HEK293 (cell line): ENCODE results near the gene SMIM1.

Experiments used
- BCL11A ChIP-seq: fragments of 450-650 bp; formaldehyde crosslinking; IDR thresholded peaks from 2 replicates; pipeline ENCODE4 v1.5.1; 2016; ENCODE audit warnings: low read depth, missing biosample characterization, missing genetic modification characterization
- FEZF1 ChIP-seq: fragments of 450-650 bp; formaldehyde crosslinking; IDR thresholded peaks from 2 replicates; pipeline ENCODE4 v1.5.1; 2016; ENCODE audit warnings: missing biosample characterization, missing genetic modification characterization
- KLF7 ChIP-seq: fragments of 450-650 bp; formaldehyde crosslinking; IDR thresholded peaks from 2 replicates; pipeline ENCODE4 v1.5.1; 2016; ENCODE audit warnings: missing biosample characterization, missing genetic modification characterization, borderline replicate concordance
- MYNN ChIP-seq: fragments of 450-650 bp; formaldehyde crosslinking; IDR thresholded peaks from 2 replicates; pipeline ENCODE4 v1.5.1; 2016; ENCODE audit warnings: missing biosample characterization, missing genetic modification characterization, borderline replicate concordance
- SP3 ChIP-seq: fragments of 450-650 bp; formaldehyde crosslinking; IDR thresholded peaks from 2 replicates; pipeline ENCODE4 v1.5.1; 2016; ENCODE audit warnings: missing biosample characterization, missing genetic modification characterization
- YY1 ChIP-seq: fragments of 450-650 bp; formaldehyde crosslinking; IDR thresholded peaks from 2 replicates; pipeline ENCODE4 v1.5.1; 2018; ENCODE audit warnings: missing biosample characterization, missing genetic modification characterization
- ZBTB8A ChIP-seq: fragments of 450-650 bp; formaldehyde crosslinking; IDR thresholded peaks from 2 replicates; pipeline ENCODE4 v1.5.1; 2016; ENCODE audit warnings: missing biosample characterization, missing genetic modification characterization
- ZFHX2 ChIP-seq: fragments of 450-650 bp; formaldehyde crosslinking; conservative IDR thresholded peaks from 2 replicates; pipeline ENCODE4 v1.5.1; 2016; ENCODE audit warnings: missing biosample characterization, missing genetic modification characterization
- ZFP69B ChIP-seq: fragments of 450-650 bp; formaldehyde crosslinking; IDR thresholded peaks from 2 replicates; pipeline ENCODE4 v1.5.1; 2016; ENCODE audit warnings: missing biosample characterization, missing genetic modification characterization
- ZNF10 ChIP-seq: fragments of 450-650 bp; formaldehyde crosslinking; IDR thresholded peaks from 2 replicates; pipeline ENCODE4 v1.5.1; 2017; ENCODE audit warnings: missing biosample characterization, missing genetic modification characterization
- ZNF146 ChIP-seq: fragments of 450-650 bp; formaldehyde crosslinking; IDR thresholded peaks from 2 replicates; pipeline ENCODE4 v1.5.1; 2016; ENCODE audit warnings: missing biosample characterization, missing genetic modification characterization
- ZNF23 ChIP-seq: fragments of 450-650 bp; formaldehyde crosslinking; IDR thresholded peaks from 2 replicates; pipeline ENCODE4 v1.5.1; 2016; ENCODE audit warnings: missing biosample characterization, missing genetic modification characterization, borderline replicate concordance
- ZNF37A ChIP-seq: fragments of 450-650 bp; IDR thresholded peaks from 2 replicates; pipeline ENCODE4 v1.5.1; 2018; ENCODE audit warnings: missing biosample characterization, missing genetic modification characterization
- ZNF404 ChIP-seq: fragments of 450-650 bp; formaldehyde crosslinking; IDR thresholded peaks from 2 replicates; pipeline ENCODE4 v1.5.1; 2017; ENCODE audit warnings: missing biosample characterization, missing genetic modification characterization
- ZNF596 ChIP-seq: fragments of 450-650 bp; IDR thresholded peaks from 2 replicates; pipeline ENCODE4 v1.5.0; 2018; ENCODE audit warnings: missing biosample characterization, mild to moderate bottlenecking, missing genetic modification characterization, moderate library complexity
- ZNF664 ChIP-seq: fragments of 450-650 bp; formaldehyde crosslinking; IDR thresholded peaks from 2 replicates; pipeline ENCODE4 v1.5.1; 2016; ENCODE audit warnings: missing biosample characterization, missing genetic modification characterization
- ZNF792 ChIP-seq: fragments of 450-650 bp; formaldehyde crosslinking; IDR thresholded peaks from 2 replicates; pipeline ENCODE4 v1.5.1; 2016; ENCODE audit warnings: missing biosample characterization, missing genetic modification characterization
- ZSCAN30 ChIP-seq: fragments of 450-650 bp; IDR thresholded peaks from 2 replicates; pipeline ENCODE4 v1.5.1; 2018; ENCODE audit warnings: missing biosample characterization, mild to moderate bottlenecking, missing genetic modification characterization, moderate library complexity
- TF ChIP-seq, protein P1 (sequence below): fragments of 450-650 bp; formaldehyde crosslinking; IDR thresholded peaks from 2 replicates; pipeline ENCODE4 v1.5.0; 2017; ENCODE audit warnings: missing biosample characterization, missing genetic modification characterization, borderline replicate concordance
- TF ChIP-seq, protein P2 (sequence below): fragments of 450-650 bp; formaldehyde crosslinking; IDR thresholded peaks from 2 replicates; pipeline ENCODE4; 2016; ENCODE audit warnings: missing biosample characterization, missing genetic modification characterization
- TF ChIP-seq, protein P3 (sequence below): fragments of 450-650 bp; formaldehyde crosslinking; IDR thresholded peaks from 2 replicates; pipeline ENCODE4 v1.5.1; 2016; ENCODE audit warnings: missing biosample characterization, missing genetic modification characterization
- TF ChIP-seq, protein P4 (sequence below): fragments of 450-650 bp; formaldehyde crosslinking; IDR thresholded peaks from 2 replicates; pipeline ENCODE4 v1.5.1; 2016; ENCODE audit warnings: missing biosample characterization, missing genetic modification characterization
- TF ChIP-seq, protein P5 (sequence below): fragments of 450-650 bp; formaldehyde crosslinking; optimal IDR thresholded peaks from 2 replicates; pipeline ENCODE3; 2016; ENCODE audit warnings: missing biosample characterization, mild to moderate bottlenecking, missing genetic modification characterization
- TF ChIP-seq, protein P6 (sequence below): fragments of 450-650 bp; formaldehyde crosslinking; IDR thresholded peaks from 2 replicates; pipeline ENCODE4 v1.5.1; 2016; ENCODE audit warnings: missing biosample characterization, missing genetic modification characterization
- TF ChIP-seq, protein P7 (sequence below): fragments of 450-650 bp; formaldehyde crosslinking; IDR thresholded peaks from 2 replicates; pipeline ENCODE4 v1.5.1; 2016; ENCODE audit warnings: missing biosample characterization, missing genetic modification characterization

The SMIM1 gene

DNA sequence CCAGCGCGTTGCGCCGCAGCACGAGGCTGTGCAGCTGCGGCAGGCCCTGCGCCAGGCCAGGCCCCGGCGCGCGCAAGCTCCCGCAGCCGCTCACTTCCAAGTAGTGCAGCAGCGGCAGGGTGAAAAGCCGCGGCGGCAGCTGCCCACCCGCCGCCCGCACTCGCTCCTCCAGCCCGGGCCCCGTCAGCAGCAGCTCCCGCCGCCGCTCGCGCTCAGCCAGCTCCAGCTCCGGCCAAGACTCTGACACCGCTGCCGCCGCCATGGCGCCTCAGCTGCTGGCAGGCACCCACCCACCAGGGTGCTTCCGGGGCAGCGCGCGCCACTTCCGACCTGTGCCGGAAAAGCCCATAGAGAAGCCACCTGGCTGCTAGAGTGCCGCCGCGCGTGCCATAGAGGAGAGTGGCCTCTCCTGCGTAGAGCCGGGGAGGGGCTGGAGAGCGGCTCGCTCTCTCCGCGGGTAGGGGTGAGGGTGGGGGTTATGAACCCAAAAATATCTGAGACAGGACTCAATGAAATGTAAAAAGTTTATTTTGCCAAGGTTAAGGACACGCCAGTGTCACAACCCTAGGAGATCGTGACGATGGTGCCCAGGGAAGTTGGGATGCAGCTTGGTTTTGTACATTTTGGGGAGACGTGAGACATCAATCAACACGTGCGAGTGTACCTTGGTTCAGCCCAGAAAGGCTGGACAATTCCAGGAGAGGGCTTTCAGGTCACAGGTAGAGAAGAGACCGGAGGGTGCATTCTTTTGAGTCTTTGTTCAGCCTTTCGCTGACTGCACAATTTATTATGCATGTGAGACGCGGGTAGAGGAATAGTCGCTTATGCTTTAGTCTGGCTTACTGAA, 23.9 kb downstream of the SMIM1 start, which contains the start of gene LRRC47 (continued):
- TF ChIP-seq, protein P1, sequence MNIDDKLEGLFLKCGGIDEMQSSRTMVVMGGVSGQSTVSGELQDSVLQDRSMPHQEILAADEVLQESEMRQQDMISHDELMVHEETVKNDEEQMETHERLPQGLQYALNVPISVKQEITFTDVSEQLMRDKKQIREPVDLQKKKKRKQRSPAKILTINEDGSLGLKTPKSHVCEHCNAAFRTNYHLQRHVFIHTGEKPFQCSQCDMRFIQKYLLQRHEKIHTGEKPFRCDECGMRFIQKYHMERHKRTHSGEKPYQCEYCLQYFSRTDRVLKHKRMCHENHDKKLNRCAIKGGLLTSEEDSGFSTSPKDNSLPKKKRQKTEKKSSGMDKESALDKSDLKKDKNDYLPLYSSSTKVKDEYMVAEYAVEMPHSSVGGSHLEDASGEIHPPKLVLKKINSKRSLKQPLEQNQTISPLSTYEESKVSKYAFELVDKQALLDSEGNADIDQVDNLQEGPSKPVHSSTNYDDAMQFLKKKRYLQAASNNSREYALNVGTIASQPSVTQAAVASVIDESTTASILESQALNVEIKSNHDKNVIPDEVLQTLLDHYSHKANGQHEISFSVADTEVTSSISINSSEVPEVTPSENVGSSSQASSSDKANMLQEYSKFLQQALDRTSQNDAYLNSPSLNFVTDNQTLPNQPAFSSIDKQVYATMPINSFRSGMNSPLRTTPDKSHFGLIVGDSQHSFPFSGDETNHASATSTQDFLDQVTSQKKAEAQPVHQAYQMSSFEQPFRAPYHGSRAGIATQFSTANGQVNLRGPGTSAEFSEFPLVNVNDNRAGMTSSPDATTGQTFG (tag by site-specific recombination): no peak
- TF ChIP-seq, protein P2, sequence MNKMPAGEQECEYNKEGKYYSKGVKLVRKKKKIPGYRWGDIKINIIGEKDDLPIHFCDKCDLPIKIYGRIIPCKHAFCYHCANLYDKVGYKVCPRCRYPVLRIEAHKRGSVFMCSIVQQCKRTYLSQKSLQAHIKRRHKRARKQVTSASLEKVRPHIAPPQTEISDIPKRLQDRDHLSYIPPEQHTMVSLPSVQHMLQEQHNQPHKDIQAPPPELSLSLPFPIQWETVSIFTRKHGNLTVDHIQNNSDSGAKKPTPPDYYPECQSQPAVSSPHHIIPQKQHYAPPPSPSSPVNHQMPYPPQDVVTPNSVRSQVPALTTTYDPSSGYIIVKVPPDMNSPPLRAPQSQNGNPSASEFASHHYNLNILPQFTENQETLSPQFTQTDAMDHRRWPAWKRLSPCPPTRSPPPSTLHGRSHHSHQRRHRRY (tag by site-specific recombination): no peak
- TF ChIP-seq, protein P3, sequence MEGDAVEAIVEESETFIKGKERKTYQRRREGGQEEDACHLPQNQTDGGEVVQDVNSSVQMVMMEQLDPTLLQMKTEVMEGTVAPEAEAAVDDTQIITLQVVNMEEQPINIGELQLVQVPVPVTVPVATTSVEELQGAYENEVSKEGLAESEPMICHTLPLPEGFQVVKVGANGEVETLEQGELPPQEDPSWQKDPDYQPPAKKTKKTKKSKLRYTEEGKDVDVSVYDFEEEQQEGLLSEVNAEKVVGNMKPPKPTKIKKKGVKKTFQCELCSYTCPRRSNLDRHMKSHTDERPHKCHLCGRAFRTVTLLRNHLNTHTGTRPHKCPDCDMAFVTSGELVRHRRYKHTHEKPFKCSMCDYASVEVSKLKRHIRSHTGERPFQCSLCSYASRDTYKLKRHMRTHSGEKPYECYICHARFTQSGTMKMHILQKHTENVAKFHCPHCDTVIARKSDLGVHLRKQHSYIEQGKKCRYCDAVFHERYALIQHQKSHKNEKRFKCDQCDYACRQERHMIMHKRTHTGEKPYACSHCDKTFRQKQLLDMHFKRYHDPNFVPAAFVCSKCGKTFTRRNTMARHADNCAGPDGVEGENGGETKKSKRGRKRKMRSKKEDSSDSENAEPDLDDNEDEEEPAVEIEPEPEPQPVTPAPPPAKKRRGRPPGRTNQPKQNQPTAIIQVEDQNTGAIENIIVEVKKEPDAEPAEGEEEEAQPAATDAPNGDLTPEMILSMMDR (tag by site-specific recombination): no peak
- TF ChIP-seq MYNN (tag by site-specific recombination) (no peak), BCL11A (peak; percentile 13; the same call in 1 of the 2 replicates), KLF7 (tag by site-specific recombination) (0 out of 2 replicates have a peak, but pooled peaks have one; percentile 35), ZNF37A (tag by site-specific recombination) (no peak), ZFHX2 (tag by site-specific recombination) (peak; percentile 58), ZNF10 (tag by site-specific recombination) (no peak), ZFP69B (tag by site-specific recombination) (0 out of 2 replicates have a peak, but pooled peaks have one; percentile 21), ZNF792 (tag by site-specific recombination) (no peak), ZNF596 (tag by site-specific recombination) (no peak), ZBTB8A (tag by site-specific recombination) (no peak; the same call in 1 of the 2 replicates), ZNF23 (no peak), ZNF664 (no peak), ZNF404 (tag by site-specific recombination) (no peak), ZSCAN30 (tag by site-specific recombination) (peak; percentile 45; the same call in 1 of the 2 replicates), FEZF1 (no peak), SP3 (tag by site-specific recombination) (peak; percentile 52), YY1 (tag by site-specific recombination) (peak; percentile 91), ZNF146 (no peak)
- TF ChIP-seq, protein P4, sequence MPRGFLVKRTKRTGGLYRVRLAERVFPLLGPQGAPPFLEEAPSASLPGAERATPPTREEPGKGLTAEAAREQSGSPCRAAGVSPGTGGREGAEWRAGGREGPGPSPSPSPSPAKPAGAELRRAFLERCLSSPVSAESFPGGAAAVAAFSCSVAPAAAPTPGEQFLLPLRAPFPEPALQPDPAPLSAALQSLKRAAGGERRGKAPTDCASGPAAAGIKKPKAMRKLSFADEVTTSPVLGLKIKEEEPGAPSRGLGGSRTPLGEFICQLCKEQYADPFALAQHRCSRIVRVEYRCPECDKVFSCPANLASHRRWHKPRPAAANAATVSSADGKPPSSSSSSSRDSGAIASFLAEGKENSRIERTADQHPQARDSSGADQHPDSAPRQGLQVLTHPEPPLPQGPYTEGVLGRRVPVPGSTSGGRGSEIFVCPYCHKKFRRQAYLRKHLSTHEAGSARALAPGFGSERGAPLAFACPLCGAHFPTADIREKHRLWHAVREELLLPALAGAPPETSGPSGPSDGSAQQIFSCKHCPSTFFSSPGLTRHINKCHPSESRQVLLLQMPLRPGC (tag by site-specific recombination): peak; percentile 58; the same call in 1 of the 2 replicates
- TF ChIP-seq, protein P5, sequence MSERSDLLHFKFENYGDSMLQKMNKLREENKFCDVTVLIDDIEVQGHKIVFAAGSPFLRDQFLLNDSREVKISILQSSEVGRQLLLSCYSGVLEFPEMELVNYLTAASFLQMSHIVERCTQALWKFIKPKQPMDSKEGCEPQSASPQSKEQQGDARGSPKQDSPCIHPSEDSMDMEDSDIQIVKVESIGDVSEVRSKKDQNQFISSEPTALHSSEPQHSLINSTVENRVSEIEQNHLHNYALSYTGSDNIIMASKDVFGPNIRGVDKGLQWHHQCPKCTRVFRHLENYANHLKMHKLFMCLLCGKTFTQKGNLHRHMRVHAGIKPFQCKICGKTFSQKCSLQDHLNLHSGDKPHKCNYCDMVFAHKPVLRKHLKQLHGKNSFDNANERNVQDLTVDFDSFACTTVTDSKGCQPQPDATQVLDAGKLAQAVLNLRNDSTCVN (tag by site-specific recombination): peak; percentile 83
- TF ChIP-seq, protein P6, sequence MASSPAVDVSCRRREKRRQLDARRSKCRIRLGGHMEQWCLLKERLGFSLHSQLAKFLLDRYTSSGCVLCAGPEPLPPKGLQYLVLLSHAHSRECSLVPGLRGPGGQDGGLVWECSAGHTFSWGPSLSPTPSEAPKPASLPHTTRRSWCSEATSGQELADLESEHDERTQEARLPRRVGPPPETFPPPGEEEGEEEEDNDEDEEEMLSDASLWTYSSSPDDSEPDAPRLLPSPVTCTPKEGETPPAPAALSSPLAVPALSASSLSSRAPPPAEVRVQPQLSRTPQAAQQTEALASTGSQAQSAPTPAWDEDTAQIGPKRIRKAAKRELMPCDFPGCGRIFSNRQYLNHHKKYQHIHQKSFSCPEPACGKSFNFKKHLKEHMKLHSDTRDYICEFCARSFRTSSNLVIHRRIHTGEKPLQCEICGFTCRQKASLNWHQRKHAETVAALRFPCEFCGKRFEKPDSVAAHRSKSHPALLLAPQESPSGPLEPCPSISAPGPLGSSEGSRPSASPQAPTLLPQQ (tag by site-specific recombination): peak; percentile 28; the same call in 1 of the 2 replicates
- TF ChIP-seq, protein P7, sequence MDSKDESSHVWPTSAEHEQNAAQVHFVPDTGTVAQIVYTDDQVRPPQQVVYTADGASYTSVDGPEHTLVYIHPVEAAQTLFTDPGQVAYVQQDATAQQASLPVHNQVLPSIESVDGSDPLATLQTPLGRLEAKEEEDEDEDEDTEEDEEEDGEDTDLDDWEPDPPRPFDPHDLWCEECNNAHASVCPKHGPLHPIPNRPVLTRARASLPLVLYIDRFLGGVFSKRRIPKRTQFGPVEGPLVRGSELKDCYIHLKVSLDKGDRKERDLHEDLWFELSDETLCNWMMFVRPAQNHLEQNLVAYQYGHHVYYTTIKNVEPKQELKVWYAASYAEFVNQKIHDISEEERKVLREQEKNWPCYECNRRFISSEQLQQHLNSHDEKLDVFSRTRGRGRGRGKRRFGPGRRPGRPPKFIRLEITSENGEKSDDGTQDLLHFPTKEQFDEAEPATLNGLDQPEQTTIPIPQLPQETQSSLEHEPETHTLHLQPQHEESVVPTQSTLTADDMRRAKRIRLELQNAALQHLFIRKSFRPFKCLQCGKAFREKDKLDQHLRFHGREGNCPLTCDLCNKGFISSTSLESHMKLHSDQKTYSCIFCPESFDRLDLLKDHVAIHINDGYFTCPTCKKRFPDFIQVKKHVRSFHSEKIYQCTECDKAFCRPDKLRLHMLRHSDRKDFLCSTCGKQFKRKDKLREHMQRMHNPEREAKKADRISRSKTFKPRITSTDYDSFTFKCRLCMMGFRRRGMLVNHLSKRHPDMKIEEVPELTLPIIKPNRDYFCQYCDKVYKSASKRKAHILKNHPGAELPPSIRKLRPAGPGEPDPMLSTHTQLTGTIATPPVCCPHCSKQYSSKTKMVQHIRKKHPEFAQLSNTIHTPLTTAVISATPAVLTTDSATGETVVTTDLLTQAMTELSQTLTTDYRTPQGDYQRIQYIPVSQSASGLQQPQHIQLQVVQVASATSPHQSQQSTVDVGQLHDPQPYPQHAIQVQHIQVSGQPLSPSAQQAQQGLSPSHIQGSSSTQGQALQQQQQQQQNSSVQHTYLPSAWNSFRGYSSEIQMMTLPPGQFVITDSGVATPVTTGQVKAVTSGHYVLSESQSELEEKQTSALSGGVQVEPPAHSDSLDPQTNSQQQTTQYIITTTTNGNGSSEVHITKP (tag by site-specific recombination): peak; percentile 99
